Peyer's patch (tissue), 4 donors: Measurements from ENCODE around the gene PPP4R4. TPM values are rescaled to one million over a fixed set of nuclear protein-coding genes. Genes with fewer than 3 reads are reported as not detected.

Experiments
- DNase-seq, 3 donors: peaks; one replicate each; pipeline ENCODE4 v3.0.0-alpha.2; 2017 to 2019
- H3K27ac ChIP-seq, 4 donors: fragments of 200-600 bp; sonication (generic); one replicate each; pipeline ENCODE4 v1.5.1; 2016 to 2019
- H3K27me3 ChIP-seq, 2 donors: fragments of 200-600 bp; sonication (generic); one replicate each; pipeline ENCODE4 v1.5.1; 2019
- H3K36me3 ChIP-seq, 3 donors: fragments of 200-600 bp; sonication (generic); one replicate each; pipeline ENCODE4 v1.5.1; 2016 to 2019
- H3K4me1 ChIP-seq, 4 donors: fragments of 200-600 bp; sonication (generic); one replicate each; pipeline ENCODE4 v1.5.1; 2016 to 2019
- H3K4me3 ChIP-seq, 4 donors: fragments of 200-600 bp; sonication (generic); 1 replicate in 3 of 4; 2 replicates in 1 of 4; pipeline ENCODE4 v1.5.1; 2016 to 2019; ENCODE audit warnings: mild to moderate bottlenecking in 1 of 4
- H3K9me3 ChIP-seq, 4 donors: fragments of 200-600 bp; sonication (generic); one replicate each; pipeline ENCODE4 v1.5.1; 2016 to 2019; ENCODE audit warnings: mild to moderate bottlenecking in 1 of 4
- CTCF ChIP-seq, 6 experiments: fragments of 450-650 bp in 4 of 6; fragments of 200-600 bp in 2 of 6; sonication (generic) in 1 of 6; IDR thresholded peaks; one replicate each; pipeline ENCODE4 v1.5.1; 2017 to 2019; ENCODE audit warnings: antibody characterized with exemption in 6 of 6, mild to moderate bottlenecking in 3 of 6, moderate library complexity in 1 of 6
- POLR2A ChIP-seq, 2 donors: fragments of 450-650 bp; IDR thresholded peaks; one replicate each; pipeline ENCODE4 v1.5.1; 2017; ENCODE audit warnings: antibody characterized with exemption in 2 of 2, mild to moderate bottlenecking in 2 of 2, moderate library complexity in 2 of 2
- total RNA-seq, 4 donors: library from RNA; depleted of rRNA; stranded (reverse); fragments of >200 nt; gene quantifications; one replicate each; pipeline ENCODE4 v1.1.0, GENCODE V29; 2016

PPP4R4 gene
- total RNA-seq, 4 donors from 2014 or later, result 2.5 to 5.0 TPM; not detected in 2

- no peaks in the 10 kb centered on the region for H3K27me3 ChIP-seq
- no peak overlapping the region for H3K27ac ChIP-seq
- H3K36me3 ChIP-seq, result no peaks in the 10 kb centered on the region
- H3K4me3 ChIP-seq, result no peak overlapping the region
- no peak for TF ChIP-seq POLR2A (IDR thresholded peaks at IDR 0.05)
- H3K4me1 ChIP-seq, result no peaks in the 10 kb centered on the region
- no peaks in the 10 kb centered on the region for H3K9me3 ChIP-seq
- DNase-seq, result no peak
These were observed 117.2 kb downstream of the PPP4R4 start for GRCh38 chr14:94291159-94291905.

- no peak for DNase-seq
- Histone ChIP-seq H3K4me1 (no peaks in the 10 kb centered on the region), H3K27ac (no peak overlapping the region), H3K9me3 (no peaks in the 10 kb centered on the region), H3K36me3 (no peaks in the 10 kb centered on the region), H3K27me3 (no peaks in the 10 kb centered on the region), H3K4me3 (peak overlapping the region in 1 of 4 donors; percentile 14)
- TF ChIP-seq POLR2A (IDR thresholded peaks at IDR 0.05), result no peak
- TF ChIP-seq CTCF (IDR thresholded peaks at IDR 0.05), result no peak
These were observed 117.9 kb downstream of the PPP4R4 start for GRCh38 chr14:94291906-94292525.

GRCh38 chr14:94292526-94292871, 118.4 kb downstream of the PPP4R4 start:
- Histone ChIP-seq H3K27ac (no peak overlapping the region), H3K4me1 (no peaks in the 10 kb centered on the region), H3K36me3 (no peaks in the 10 kb centered on the region), H3K4me3 (peak overlapping the region in 1 of 4 donors; percentile 14), H3K27me3 (no peaks in the 10 kb centered on the region), H3K9me3 (no peaks in the 10 kb centered on the region)
- no peak for DNase-seq
- TF ChIP-seq CTCF (IDR thresholded peaks at IDR 0.05) (no peak), POLR2A (IDR thresholded peaks at IDR 0.05) (no peak)

GRCh38 chr14:94292872-94293577, 118.9 kb downstream of the PPP4R4 start, which contains the start of gene SERPINA10:
Gene SERPINA10, minus strand, starts transcription at chr14:94293268. Its CDS starts 2,675 bp downstream, at chr14:94290593.
- H3K4me3 ChIP-seq, result peak within 1 kb of the TSS in 1 of 4 donors; percentile 14
- H3K27ac ChIP-seq, result no peak within 1 kb of the TSS
- TF ChIP-seq CTCF (IDR thresholded peaks at IDR 0.05) (no peak), POLR2A (IDR thresholded peaks at IDR 0.05) (no peak)
- H3K27me3 ChIP-seq, result no peaks in the 10 kb centered on the region
- H3K36me3 ChIP-seq, result no peaks in the 10 kb centered on the region
- H3K9me3 ChIP-seq, result no peaks in the 10 kb centered on the region
- H3K4me1 ChIP-seq, result no peaks in the 10 kb centered on the region
- DNase-seq, result no peak

GRCh38 chr14:94293578-94293924, 119.4 kb downstream of the PPP4R4 start:
- TF ChIP-seq CTCF (IDR thresholded peaks at IDR 0.05) (no peak), POLR2A (IDR thresholded peaks at IDR 0.05) (no peak)
- no peaks in the 10 kb centered on the region for H3K36me3 ChIP-seq
- no peak overlapping the region for H3K4me3 ChIP-seq
- H3K4me1 ChIP-seq, result no peaks in the 10 kb centered on the region
- H3K27ac ChIP-seq, result no peak overlapping the region
- no peak for DNase-seq
- H3K27me3 ChIP-seq, result no peaks in the 10 kb centered on the region
- no peaks in the 10 kb centered on the region for H3K9me3 ChIP-seq
